Measurements from ENCODE around the gene XRCC3.
"Not testable (repeated sequence)": the region's sequence is repeated elsewhere in the genome, so short reads cannot be mapped to it uniquely, and the experiment has no call there.

Gene XRCC3

DNA sequence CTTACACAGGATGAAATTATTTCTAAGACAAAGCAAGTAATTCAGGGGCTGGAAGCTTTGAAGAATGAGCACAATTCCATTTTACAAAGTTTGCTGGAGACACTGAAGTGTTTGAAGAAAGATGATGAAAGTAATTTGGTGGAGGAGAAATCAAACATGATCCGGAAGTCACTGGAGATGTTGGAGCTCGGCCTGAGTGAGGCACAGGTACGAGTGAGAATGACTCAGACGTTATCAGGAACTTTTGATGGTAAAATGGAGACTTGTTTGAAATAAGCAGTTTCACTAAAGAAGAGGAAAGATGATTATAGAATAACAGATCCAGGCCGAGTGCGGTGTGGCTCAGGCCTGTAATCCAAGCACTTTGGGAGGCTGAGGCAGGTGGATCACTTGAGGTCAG is 60.6 kb downstream of the XRCC3 start:
- TF ChIP-seq, protein P1, sequence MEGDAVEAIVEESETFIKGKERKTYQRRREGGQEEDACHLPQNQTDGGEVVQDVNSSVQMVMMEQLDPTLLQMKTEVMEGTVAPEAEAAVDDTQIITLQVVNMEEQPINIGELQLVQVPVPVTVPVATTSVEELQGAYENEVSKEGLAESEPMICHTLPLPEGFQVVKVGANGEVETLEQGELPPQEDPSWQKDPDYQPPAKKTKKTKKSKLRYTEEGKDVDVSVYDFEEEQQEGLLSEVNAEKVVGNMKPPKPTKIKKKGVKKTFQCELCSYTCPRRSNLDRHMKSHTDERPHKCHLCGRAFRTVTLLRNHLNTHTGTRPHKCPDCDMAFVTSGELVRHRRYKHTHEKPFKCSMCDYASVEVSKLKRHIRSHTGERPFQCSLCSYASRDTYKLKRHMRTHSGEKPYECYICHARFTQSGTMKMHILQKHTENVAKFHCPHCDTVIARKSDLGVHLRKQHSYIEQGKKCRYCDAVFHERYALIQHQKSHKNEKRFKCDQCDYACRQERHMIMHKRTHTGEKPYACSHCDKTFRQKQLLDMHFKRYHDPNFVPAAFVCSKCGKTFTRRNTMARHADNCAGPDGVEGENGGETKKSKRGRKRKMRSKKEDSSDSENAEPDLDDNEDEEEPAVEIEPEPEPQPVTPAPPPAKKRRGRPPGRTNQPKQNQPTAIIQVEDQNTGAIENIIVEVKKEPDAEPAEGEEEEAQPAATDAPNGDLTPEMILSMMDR (IDR thresholded peaks at IDR 0.05; ENCODE audit: unreplicated experiment in 3 of 3), result no peak
- H3K4me3 Mint-ChIP-seq, result no peak overlapping the region
- H3K27ac Mint-ChIP-seq, result no peak overlapping the region
- peaks cover 19% of the 10 kb centered on the region for H3K4me1 Mint-ChIP-seq
- H3K36me3 Mint-ChIP-seq (ENCODE audit: low read depth), result peaks cover 40% of the 10 kb centered on the region
- H3K27me3 Mint-ChIP-seq (ENCODE audit: low read depth), result no peaks in the 10 kb centered on the region
- H3K9me3 Mint-ChIP-seq, result no peaks in the 10 kb centered on the region

- H3K4me3 Mint-ChIP-seq, result no peak overlapping the region
- peaks cover 19% of the 10 kb centered on the region for H3K4me1 Mint-ChIP-seq
Observed at GRCh38 chr14:103653805-103654204, 61.4 kb downstream of the XRCC3 start.

GRCh38 chr14:103653336-103653735 is 61.9 kb downstream of the XRCC3 start:
- H3K27me3 Mint-ChIP-seq (ENCODE audit: low read depth); H3K9me3 Mint-ChIP-seq; H3K4me3 Mint-ChIP-seq: not testable (repeated sequence)
- peaks cover 19% of the 10 kb centered on the region for H3K4me1 Mint-ChIP-seq
- peak overlapping the region in 1 of 3 experiments; percentile 51 for H3K27ac Mint-ChIP-seq
- H3K36me3 Mint-ChIP-seq (ENCODE audit: low read depth), result peaks cover 34% of the 10 kb centered on the region

More at GRCh38 chr14:103653805-103654204, 61.4 kb downstream of the XRCC3 start:
- Mint-ChIP-seq H3K36me3 (ENCODE audit: low read depth) (peaks cover 34% of the 10 kb centered on the region), H3K27me3 (ENCODE audit: low read depth) (no peaks in the 10 kb centered on the region), H3K27ac (peak overlapping the region; percentile 17 to 55 (median 51)), H3K9me3 (no peaks in the 10 kb centered on the region)
- TF ChIP-seq, protein P1 (IDR thresholded peaks at IDR 0.05; ENCODE audit: unreplicated experiment in 3 of 3), result no peak

DNA sequence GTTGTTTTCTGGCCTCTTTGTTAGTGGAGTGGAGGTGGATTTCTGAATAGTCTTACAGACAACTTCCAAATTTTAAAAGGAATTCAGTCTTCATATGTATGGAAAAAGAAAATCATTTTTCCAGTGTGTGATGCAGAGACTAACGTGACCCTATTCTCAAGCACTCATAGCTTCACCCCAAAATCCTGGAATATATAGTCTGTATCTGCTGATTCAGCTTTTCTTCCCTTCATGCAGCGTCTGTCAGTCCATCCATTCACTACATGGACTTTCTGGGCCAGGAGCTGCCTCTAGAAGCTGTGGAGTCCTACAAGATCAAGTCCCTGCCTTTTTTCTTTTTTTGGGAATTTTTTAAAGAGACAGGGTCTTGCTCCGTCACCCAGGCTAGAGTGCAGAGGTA is 62.4 kb downstream of the XRCC3 start:
- H3K27ac Mint-ChIP-seq, result no peak overlapping the region
- H3K4me1 Mint-ChIP-seq, result peaks cover 19% of the 10 kb centered on the region
- no peaks in the 10 kb centered on the region for H3K9me3 Mint-ChIP-seq
- H3K4me3 Mint-ChIP-seq, result no peak overlapping the region
- no peaks in the 10 kb centered on the region for H3K27me3 Mint-ChIP-seq (ENCODE audit: low read depth)
- H3K36me3 Mint-ChIP-seq (ENCODE audit: low read depth), result peaks cover 30% of the 10 kb centered on the region
- TF ChIP-seq, protein P1 (IDR thresholded peaks at IDR 0.05; ENCODE audit: unreplicated experiment in 3 of 3), result no peak

- peaks cover 19% of the 10 kb centered on the region for H3K4me1 Mint-ChIP-seq
- no peak overlapping the region for H3K4me3 Mint-ChIP-seq
- H3K9me3 Mint-ChIP-seq, result no peaks in the 10 kb centered on the region
- no peak overlapping the region for H3K27ac Mint-ChIP-seq
- no peaks in the 10 kb centered on the region for H3K27me3 Mint-ChIP-seq (ENCODE audit: low read depth)
- TF ChIP-seq, protein P1 (IDR thresholded peaks at IDR 0.05; ENCODE audit: unreplicated experiment in 3 of 3), result no peak
- H3K36me3 Mint-ChIP-seq (ENCODE audit: low read depth), result peaks cover 20% of the 10 kb centered on the region
Observed at GRCh38 chr14:103651585-103651984, 63.7 kb downstream of the XRCC3 start.

GRCh38 chr14:103650213-103650612 is 65.0 kb downstream of the XRCC3 start:
- TF ChIP-seq, protein P1 (IDR thresholded peaks at IDR 0.05; ENCODE audit: unreplicated experiment in 3 of 3), result no peak
- no peak overlapping the region for H3K4me3 Mint-ChIP-seq
- peaks cover 19% of the 10 kb centered on the region for H3K4me1 Mint-ChIP-seq
- no peaks in the 10 kb centered on the region for H3K9me3 Mint-ChIP-seq
- peaks cover 10% of the 10 kb centered on the region for H3K36me3 Mint-ChIP-seq (ENCODE audit: low read depth)
- no peak overlapping the region for H3K27ac Mint-ChIP-seq
- no peaks in the 10 kb centered on the region for H3K27me3 Mint-ChIP-seq (ENCODE audit: low read depth)
